ENCODE results near the gene TSKU. TPM values are rescaled to one million over a fixed set of nuclear protein-coding genes. Genes with fewer than 3 reads are reported as not detected.
A peak's percentile ranks its signal among the peaks of the same experiment; 100 is the strongest.
"Not testable (repeated sequence)": the region's sequence is repeated elsewhere in the genome, so short reads cannot be mapped to it uniquely, and the experiment has no call there.

TSKU gene, protein sequence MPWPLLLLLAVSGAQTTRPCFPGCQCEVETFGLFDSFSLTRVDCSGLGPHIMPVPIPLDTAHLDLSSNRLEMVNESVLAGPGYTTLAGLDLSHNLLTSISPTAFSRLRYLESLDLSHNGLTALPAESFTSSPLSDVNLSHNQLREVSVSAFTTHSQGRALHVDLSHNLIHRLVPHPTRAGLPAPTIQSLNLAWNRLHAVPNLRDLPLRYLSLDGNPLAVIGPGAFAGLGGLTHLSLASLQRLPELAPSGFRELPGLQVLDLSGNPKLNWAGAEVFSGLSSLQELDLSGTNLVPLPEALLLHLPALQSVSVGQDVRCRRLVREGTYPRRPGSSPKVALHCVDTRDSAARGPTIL
- 18.4 and 20.1 TPM in 2 replicates for total RNA-seq (2022)
- percentile 55 among the genes with signal in this experiment for Bru-seq, nascent RNA
- BruChase-seq, experiment 1, labeled RNA remaining after a 6-hour chase = percentile 54 among the genes with signal in this experiment
- percentile 61 among the genes with signal in this experiment for BruChase-seq, experiment 2, labeled RNA remaining after a 2-hour chase
- long read RNA-seq, transcript TSKU-201 (2 exons, 2,712 nt) = major isoform, 33 of 58 reads
- long read RNA-seq, partial matches to known transcripts = 0 of 58 reads
- long read RNA-seq, other reads (novel, unspliced or antisense) = 25 of 58 reads

DNA sequence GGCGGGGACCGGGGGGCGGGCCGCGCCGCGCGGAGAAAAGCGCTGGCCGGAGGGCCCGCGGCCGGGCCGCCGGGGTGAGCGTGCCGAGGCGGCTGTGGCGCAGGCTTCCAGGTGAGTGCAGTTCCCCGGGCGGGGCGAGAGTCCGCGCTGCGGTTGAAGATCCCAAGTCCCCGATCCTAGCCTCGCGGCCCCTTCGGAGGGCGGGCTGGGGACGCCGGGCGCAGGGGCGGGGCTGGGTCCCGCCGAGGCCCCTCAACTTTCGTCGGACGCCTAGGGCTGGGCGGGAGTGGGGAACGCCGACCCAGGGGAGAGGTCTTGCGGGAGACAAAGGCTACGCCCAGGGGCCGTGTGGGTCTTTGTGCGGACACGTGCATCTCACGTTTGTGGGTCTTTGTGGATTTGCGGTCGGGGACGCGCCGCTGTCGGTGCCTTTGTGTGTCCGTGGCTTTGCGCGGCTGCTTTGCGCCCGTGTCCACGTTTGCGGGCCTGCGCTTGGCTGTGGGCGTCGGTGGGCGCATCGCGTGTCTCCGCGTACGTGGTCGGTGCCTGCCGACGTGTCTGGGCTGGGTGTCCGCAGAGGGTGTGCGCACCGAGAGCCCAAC is at the start of gene TSKU:
Gene TSKU (plus strand): TSS at position 63 of the 602 bp plus-strand sequence. CDS start 12,261 bp downstream, outside the sequence.
- POLR2A ChIA-PET = interaction anchor here (0.5 to 3.3 kb wide), 9 partner anchors 11 to 506 kb away, joined by 3 to 83 read pairs (median 4); no protein-coding TSS in a partner anchor
- intact Hi-C loops (cut with micrococcal nuclease) = loop anchor here (5.0 kb wide), 1 partner anchor 51 kb away; no protein-coding TSS in a partner anchor

DNA sequence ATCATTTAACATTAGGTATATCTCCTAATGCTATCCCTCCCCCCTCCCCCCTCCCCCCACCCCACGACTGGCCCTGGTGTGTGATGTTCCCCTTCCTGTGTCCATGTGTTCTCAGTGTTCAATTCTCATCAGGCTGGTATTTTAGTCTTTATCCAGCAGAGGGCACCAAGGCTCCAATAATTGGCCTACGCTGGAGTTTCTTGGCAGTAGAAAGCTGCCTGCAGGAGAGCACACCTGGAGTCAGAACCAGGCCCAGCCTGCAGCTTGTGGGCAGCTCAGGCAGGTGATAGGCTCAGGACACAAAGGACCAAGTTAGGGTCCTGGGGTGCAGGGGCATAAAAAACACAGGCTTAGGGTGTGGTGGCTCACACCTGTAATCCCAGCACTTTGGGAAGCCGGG is 49.2 kb upstream of the TSKU start:
- H3K4me1 Mint-ChIP-seq (ENCODE audit: insufficient read depth, unreplicated experiment); BruUV-seq (replicated peaks); H3K27ac Mint-ChIP-seq (ENCODE audit: low read depth, unreplicated experiment); H3K9me3 Mint-ChIP-seq (ENCODE audit: unreplicated experiment); H3K36me3 Mint-ChIP-seq (ENCODE audit: insufficient read depth, unreplicated experiment); H3K4me3 Mint-ChIP-seq (ENCODE audit: unreplicated experiment): not testable (repeated sequence)
- ChIA-PET CTCF (interaction anchor here (0.6 to 7.5 kb wide), 30 partner anchors 9 to 591 kb away, joined by 3 to 161 read pairs (median 5); no protein-coding TSS in a partner anchor), POLR2A (interaction anchor here (0.9 to 2.2 kb wide), 7 partner anchors 9 to 186 kb away, joined by 3 to 16 read pairs (median 4); partner anchors contain the start of gene TSKU)
- TF ChIP-seq, protein P1, sequence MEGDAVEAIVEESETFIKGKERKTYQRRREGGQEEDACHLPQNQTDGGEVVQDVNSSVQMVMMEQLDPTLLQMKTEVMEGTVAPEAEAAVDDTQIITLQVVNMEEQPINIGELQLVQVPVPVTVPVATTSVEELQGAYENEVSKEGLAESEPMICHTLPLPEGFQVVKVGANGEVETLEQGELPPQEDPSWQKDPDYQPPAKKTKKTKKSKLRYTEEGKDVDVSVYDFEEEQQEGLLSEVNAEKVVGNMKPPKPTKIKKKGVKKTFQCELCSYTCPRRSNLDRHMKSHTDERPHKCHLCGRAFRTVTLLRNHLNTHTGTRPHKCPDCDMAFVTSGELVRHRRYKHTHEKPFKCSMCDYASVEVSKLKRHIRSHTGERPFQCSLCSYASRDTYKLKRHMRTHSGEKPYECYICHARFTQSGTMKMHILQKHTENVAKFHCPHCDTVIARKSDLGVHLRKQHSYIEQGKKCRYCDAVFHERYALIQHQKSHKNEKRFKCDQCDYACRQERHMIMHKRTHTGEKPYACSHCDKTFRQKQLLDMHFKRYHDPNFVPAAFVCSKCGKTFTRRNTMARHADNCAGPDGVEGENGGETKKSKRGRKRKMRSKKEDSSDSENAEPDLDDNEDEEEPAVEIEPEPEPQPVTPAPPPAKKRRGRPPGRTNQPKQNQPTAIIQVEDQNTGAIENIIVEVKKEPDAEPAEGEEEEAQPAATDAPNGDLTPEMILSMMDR (IDR thresholded peaks at IDR 0.05; ENCODE audit: unreplicated experiment) = peak; percentile 67
- DNase-seq (ENCODE audit: unreplicated experiment) = peak; percentile 93
- peaks cover 13% of the 10 kb centered on the region for H3K27me3 Mint-ChIP-seq (ENCODE audit: insufficient read depth, unreplicated experiment)
- intact Hi-C loops (cut with micrococcal nuclease) = loop anchor here (1.0 to 10.0 kb wide), 6 partner anchors 48 to 453 kb away; partner anchors contain the start of gene TSKU

More for the DNA sequence above, at the start of gene TSKU:
- no TSS peak for BruUV-seq (replicated peaks)
- Mint-ChIP-seq H3K36me3 (ENCODE audit: insufficient read depth, unreplicated experiment) (peaks cover 14% of the 10 kb centered on the region), H3K27ac (ENCODE audit: low read depth, unreplicated experiment) (peak within 1 kb of the TSS; percentile 17), H3K4me3 (ENCODE audit: unreplicated experiment) (peak within 1 kb of the TSS; percentile 83), H3K27me3 (ENCODE audit: insufficient read depth, unreplicated experiment) (no peaks in the 10 kb centered on the region), H3K4me1 (ENCODE audit: insufficient read depth, unreplicated experiment) (peaks cover 63% of the 10 kb centered on the region), H3K9me3 (ENCODE audit: unreplicated experiment) (peaks cover 5% of the 10 kb centered on the region)
- TF ChIP-seq, protein P1 (IDR thresholded peaks at IDR 0.05; ENCODE audit: unreplicated experiment) = no peak
- CTCF ChIA-PET = interaction anchor here (1.3 to 1.5 kb wide), 2 partner anchors 10 to 62 kb away, joined by 4 to 5 read pairs; no protein-coding TSS in a partner anchor
- DNase-seq (ENCODE audit: unreplicated experiment) = no peak

DNA sequence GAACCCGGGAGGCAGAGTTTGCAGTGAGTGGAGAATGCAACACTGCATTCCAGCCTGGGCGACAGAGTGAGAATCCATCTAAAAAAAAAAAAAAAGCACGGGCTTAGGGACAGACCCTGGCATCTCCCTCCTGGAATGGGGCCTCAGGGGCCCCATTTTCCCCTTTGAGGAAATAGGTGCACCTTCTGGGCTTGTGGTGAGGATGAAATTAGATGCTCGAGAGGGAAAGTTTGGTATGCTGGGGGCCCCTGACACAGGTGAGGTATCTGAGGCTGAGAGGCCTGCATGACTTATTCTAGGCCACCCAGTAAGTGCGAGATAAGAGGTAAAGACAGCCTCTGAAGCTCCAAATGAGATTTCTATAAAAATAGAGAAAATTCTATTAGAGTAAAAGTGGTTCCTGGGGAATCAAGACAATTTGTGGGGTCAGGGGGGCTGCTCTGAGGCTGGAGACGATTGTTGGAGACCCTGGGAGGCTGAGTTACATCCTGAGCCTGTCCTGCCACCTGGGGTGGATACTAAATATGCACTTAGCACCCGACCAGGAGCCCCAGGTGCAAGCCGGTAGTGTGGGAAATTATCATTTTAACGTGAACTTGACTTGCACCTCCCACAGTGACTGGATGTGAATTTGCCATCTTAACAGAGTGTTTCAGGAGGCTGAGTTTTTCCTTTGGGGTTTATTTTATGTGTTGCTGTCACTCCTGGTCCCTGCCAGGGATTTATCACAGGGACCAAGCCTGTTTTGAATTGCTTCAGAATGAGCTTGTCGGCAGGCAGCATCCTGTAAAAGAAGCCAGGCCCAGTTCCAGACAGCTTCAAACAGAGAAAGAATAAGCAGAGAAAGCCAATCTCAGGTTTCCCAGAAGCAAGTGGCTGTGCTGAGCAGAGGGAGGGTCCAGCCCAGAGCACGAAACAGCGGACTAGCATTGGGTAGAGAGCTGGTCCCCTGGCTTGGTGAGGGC is 48.4 kb upstream of the TSKU start:
- Mint-ChIP-seq H3K9me3 (ENCODE audit: unreplicated experiment) (no peaks in the 10 kb centered on the region), H3K36me3 (ENCODE audit: insufficient read depth, unreplicated experiment) (no peaks in the 10 kb centered on the region), H3K27ac (ENCODE audit: low read depth, unreplicated experiment) (no peak overlapping the region), H3K4me1 (ENCODE audit: insufficient read depth, unreplicated experiment) (no peaks in the 10 kb centered on the region), H3K4me3 (ENCODE audit: unreplicated experiment) (no peak overlapping the region), H3K27me3 (ENCODE audit: insufficient read depth, unreplicated experiment) (peaks cover 13% of the 10 kb centered on the region)
- CTCF ChIA-PET = interaction anchor here (0.6 to 7.5 kb wide), 34 partner anchors 8 to 590 kb away, joined by 3 to 161 read pairs (median 4); no protein-coding TSS in a partner anchor
- TF ChIP-seq, protein P1 (IDR thresholded peaks at IDR 0.05; ENCODE audit: unreplicated experiment) = no peak
- intact Hi-C loops (cut with micrococcal nuclease) = loop anchor here (1.0 to 10.0 kb wide), 6 partner anchors 48 to 453 kb away; partner anchors contain the start of gene TSKU
- DNase-seq (ENCODE audit: unreplicated experiment) = no peak
- no TSS peak for BruUV-seq (replicated peaks)
- POLR2A ChIA-PET = interaction anchor here (0.7 to 2.2 kb wide), 10 partner anchors 10 to 185 kb away, joined by 3 to 16 read pairs (median 4); partner anchors contain the start of gene TSKU
